ENCODE measurements around the gene MOV10.

DNA sequence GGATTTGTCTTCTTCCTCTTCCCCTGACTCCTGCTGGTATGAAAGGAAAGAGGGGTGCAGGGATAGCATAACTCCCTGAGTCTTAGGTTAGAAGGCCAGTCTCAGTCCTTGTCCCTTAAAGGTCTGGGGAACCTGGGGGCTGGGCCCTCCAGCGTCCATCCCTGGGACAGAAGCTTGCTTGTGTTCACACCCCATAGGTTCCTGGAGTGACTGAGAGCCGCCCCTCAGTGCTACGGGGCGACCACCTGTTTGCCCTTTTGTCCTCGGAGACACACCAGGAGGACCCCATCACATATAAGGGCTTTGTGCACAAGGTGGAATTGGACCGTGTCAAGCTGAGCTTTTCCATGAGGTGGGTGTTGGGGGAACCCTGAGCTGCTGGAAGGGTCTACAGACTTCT is 19.4 kb downstream of the MOV10 start:
- TF ChIP-seq POLR2AphosphoS5 (IDR thresholded peaks at IDR 0.05): no peak
- TF ChIP-seq, protein P1, sequence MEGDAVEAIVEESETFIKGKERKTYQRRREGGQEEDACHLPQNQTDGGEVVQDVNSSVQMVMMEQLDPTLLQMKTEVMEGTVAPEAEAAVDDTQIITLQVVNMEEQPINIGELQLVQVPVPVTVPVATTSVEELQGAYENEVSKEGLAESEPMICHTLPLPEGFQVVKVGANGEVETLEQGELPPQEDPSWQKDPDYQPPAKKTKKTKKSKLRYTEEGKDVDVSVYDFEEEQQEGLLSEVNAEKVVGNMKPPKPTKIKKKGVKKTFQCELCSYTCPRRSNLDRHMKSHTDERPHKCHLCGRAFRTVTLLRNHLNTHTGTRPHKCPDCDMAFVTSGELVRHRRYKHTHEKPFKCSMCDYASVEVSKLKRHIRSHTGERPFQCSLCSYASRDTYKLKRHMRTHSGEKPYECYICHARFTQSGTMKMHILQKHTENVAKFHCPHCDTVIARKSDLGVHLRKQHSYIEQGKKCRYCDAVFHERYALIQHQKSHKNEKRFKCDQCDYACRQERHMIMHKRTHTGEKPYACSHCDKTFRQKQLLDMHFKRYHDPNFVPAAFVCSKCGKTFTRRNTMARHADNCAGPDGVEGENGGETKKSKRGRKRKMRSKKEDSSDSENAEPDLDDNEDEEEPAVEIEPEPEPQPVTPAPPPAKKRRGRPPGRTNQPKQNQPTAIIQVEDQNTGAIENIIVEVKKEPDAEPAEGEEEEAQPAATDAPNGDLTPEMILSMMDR (IDR thresholded peaks at IDR 0.05): no peak
- TF ChIP-seq POLR2A (IDR thresholded peaks at IDR 0.05): no peak
